SU-DHL-6 (cell line): ENCODE data around the gene SPIB.

Source experiments
- H2AFZ ChIP-seq: fragments of 200-600 bp; sonication (generic); 2 replicates; pipeline ENCODE4 v1.6.1; 2014; ENCODE audit warnings: low read depth, mild to moderate bottlenecking, moderate library complexity, mixed read lengths, antibody characterized with exemption, low read length; ENCODE audit not compliant: severe bottlenecking
- H3F3A ChIP-seq: fragments of 200-600 bp; shearing (Covaris generic); 2 replicates; pipeline ENCODE4 v1.6.0; 2016; ENCODE audit warnings: antibody characterized with exemption, mild to moderate bottlenecking; ENCODE audit not compliant: insufficient read depth
- H3K27ac ChIP-seq: fragments of 200-600 bp; sonication (generic); 2 replicates; pipeline ENCODE4 v1.5.1; 2016; ENCODE audit warnings: low read depth, mild to moderate bottlenecking, low read length, moderate library complexity, mixed read lengths
- H3K27me3 ChIP-seq: fragments of 200-600 bp; sonication (generic), shearing (Covaris generic); 2 replicates; pipeline ENCODE4 v1.6.0; 2014; ENCODE audit warnings: mild to moderate bottlenecking, low read length
- H3K36me3 ChIP-seq: fragments of 200-600 bp; sonication (generic); 2 replicates; pipeline ENCODE4 v1.6.1; 2014; ENCODE audit warnings: mild to moderate bottlenecking, low read length, mixed read lengths
- H3K4me2 ChIP-seq: fragments of 300-600, 200-600 bp; shearing (Covaris generic), sonication (generic); 2 replicates; pipeline ENCODE4 v1.6.0; 2014; ENCODE audit warnings: low read length, low read depth, mild to moderate bottlenecking; ENCODE audit not compliant: poor library complexity, severe bottlenecking
- H3K4me3 ChIP-seq: fragments of 200-600 bp; sonication (generic); 2 replicates; pipeline ENCODE4 v1.5.1; 2014; ENCODE audit warnings: antibody characterized with exemption, low read length, mild to moderate bottlenecking, mixed read lengths; ENCODE audit not compliant: insufficient read depth, poor library complexity, severe bottlenecking
- H3K79me2 ChIP-seq: fragments of 200-600 bp; sonication (generic); 2 replicates; pipeline ENCODE4 v1.6.1; 2014; ENCODE audit warnings: mild to moderate bottlenecking, low read length, moderate library complexity; ENCODE audit not compliant: insufficient read depth
- H3K9ac ChIP-seq: fragments of 200-600 bp; sonication (generic); 2 replicates; pipeline ENCODE4 v1.7.0; 2014; ENCODE audit warnings: mild to moderate bottlenecking, low read length
- H3K9me2 ChIP-seq: fragments of 200-600 bp; sonication (generic); replicated peaks from 2 replicates; pipeline ENCODE4 v1.6.1; 2014; ENCODE audit warnings: low read length; ENCODE audit not compliant: insufficient read depth
- H3K9me3 ChIP-seq: fragments of 200-600 bp; sonication (generic); 2 replicates; pipeline ENCODE4 v1.6.1; 2014; ENCODE audit warnings: low read length, mixed read lengths; ENCODE audit not compliant: insufficient read depth
- H4K20me1 ChIP-seq: fragments of 200-600 bp; sonication (generic); 2 replicates; pipeline ENCODE4 v1.6.1; 2014; ENCODE audit warnings: low read depth, mild to moderate bottlenecking, antibody characterized with exemption, low read length, moderate library complexity, mixed read lengths
- EZH2phosphoT487 ChIP-seq: fragments of 200-600 bp; sonication (generic), shearing (Covaris generic); conservative IDR thresholded peaks from 2 replicates; pipeline ENCODE4 v1.6.1; 2018; ENCODE audit warnings: mild to moderate bottlenecking, antibody characterized with exemption, low read length, moderate library complexity, mixed read lengths
- TF ChIP-seq, protein P1 (sequence below): fragments of 200-600 bp; sonication (generic); IDR thresholded peaks from one replicate; pipeline ENCODE4 v1.5.1; 2017; ENCODE audit warnings: antibody characterized with exemption, mild to moderate bottlenecking, low read length, moderate library complexity; ENCODE audit not compliant: insufficient read depth, poor library complexity, severe bottlenecking

Gene SPIB

DNA sequence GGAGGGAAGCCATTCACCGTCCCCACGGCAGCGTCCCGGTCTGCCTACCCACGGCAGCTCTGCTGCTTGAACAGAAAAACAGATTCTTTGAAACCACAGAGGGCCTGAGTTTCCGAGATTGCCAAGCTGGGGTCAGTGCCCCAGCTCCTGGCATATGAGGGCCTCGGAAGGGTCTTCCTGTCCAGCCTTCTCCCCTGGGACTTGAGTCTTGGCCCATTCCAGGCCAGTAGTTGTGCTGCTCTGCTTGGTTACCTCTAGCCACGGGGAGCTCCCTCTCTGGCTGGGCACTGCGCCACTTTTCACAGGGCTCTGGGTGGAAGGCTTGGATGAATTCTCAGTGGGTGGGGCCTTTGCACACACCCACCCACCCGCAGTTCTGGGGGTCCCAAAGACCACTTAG lies 8.6 kb upstream of the SPIB start:
- Histone ChIP-seq H3K9ac (no peak overlapping the region), H3K4me3 (no peak overlapping the region), H3K4me2 (no peak overlapping the region), H3K27ac (no peak overlapping the region), H3K9me2 (no peaks in the 10 kb centered on the region), H3F3A (peaks cover 17% of the 10 kb centered on the region), H4K20me1 (no peaks in the 10 kb centered on the region), H3K27me3 (no peaks in the 10 kb centered on the region), H2AFZ (no peak overlapping the region), H3K79me2 (no peaks in the 10 kb centered on the region), H3K36me3 (no peaks in the 10 kb centered on the region), H3K9me3 (no peaks in the 10 kb centered on the region)
- TF ChIP-seq, protein P1, sequence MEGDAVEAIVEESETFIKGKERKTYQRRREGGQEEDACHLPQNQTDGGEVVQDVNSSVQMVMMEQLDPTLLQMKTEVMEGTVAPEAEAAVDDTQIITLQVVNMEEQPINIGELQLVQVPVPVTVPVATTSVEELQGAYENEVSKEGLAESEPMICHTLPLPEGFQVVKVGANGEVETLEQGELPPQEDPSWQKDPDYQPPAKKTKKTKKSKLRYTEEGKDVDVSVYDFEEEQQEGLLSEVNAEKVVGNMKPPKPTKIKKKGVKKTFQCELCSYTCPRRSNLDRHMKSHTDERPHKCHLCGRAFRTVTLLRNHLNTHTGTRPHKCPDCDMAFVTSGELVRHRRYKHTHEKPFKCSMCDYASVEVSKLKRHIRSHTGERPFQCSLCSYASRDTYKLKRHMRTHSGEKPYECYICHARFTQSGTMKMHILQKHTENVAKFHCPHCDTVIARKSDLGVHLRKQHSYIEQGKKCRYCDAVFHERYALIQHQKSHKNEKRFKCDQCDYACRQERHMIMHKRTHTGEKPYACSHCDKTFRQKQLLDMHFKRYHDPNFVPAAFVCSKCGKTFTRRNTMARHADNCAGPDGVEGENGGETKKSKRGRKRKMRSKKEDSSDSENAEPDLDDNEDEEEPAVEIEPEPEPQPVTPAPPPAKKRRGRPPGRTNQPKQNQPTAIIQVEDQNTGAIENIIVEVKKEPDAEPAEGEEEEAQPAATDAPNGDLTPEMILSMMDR, result no peak
- no peak for TF ChIP-seq EZH2phosphoT487

DNA sequence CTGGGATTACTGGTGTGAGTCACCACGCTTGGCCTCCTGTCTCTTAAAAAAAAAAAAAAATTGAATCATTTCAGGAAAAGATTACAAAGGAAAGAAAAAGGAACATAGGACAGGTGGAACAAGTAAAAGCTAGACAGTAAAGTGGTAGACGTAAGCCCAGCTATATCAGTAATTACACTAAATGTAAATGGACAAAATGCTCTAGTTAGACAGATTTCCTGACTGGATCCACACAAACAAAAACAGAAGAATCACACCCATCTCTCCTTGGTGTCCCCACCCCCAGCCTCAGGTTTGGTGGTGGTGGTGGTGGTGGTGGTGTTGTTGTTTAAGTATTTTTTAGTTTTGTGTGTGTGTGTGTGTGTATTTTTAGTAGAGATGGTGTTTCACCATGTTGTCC lies 6.3 kb upstream of the SPIB start:
- H3K27ac ChIP-seq, result no peak overlapping the region
- no peak overlapping the region for H3K4me2 ChIP-seq
- TF ChIP-seq, protein P1, result no peak
- TF ChIP-seq EZH2phosphoT487, result no peak
- H3K36me3 ChIP-seq, result no peaks in the 10 kb centered on the region
- no peaks in the 10 kb centered on the region for H4K20me1 ChIP-seq
- H3F3A ChIP-seq, result peaks cover 35% of the 10 kb centered on the region
- no peaks in the 10 kb centered on the region for H3K9me3 ChIP-seq
- H3K27me3 ChIP-seq, result no peaks in the 10 kb centered on the region
- H3K9ac ChIP-seq, result no peak overlapping the region
- H3K4me3 ChIP-seq, result no peak overlapping the region
- no peaks in the 10 kb centered on the region for H3K9me2 ChIP-seq
- no peaks in the 10 kb centered on the region for H3K79me2 ChIP-seq
- no peak overlapping the region for H2AFZ ChIP-seq

DNA sequence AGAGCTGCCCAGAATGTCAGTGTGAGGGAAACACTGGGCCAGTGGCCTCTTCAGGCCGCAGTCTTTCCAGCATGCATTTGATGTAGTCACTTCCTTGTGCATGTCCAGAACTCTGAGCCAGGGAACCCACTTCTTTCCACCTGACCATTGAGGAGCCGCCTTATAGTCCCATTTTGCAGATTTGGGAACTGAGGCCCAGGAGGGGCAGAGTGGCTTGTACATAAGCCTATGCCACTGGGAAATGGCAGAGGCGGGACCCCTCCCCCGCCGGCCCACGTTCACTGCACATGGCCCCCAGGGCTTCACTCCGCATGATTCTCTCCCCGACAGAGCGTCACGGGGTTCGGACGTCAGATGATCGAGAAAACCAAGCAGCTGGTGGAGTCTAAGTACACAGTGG lies 5.6 kb upstream of the SPIB start:
- Histone ChIP-seq H4K20me1 (no peaks in the 10 kb centered on the region), H3K79me2 (no peaks in the 10 kb centered on the region), H3K27me3 (no peaks in the 10 kb centered on the region), H3K36me3 (no peaks in the 10 kb centered on the region), H3K9me2 (no peaks in the 10 kb centered on the region), H3F3A (peaks cover 40% of the 10 kb centered on the region), H3K4me3 (no peak overlapping the region), H3K4me2 (no peak overlapping the region), H3K9me3 (no peaks in the 10 kb centered on the region), H3K9ac (no peak overlapping the region), H2AFZ (no peak overlapping the region), H3K27ac (no peak overlapping the region)
- no peak for TF ChIP-seq EZH2phosphoT487
- TF ChIP-seq, protein P1, result no peak

DNA sequence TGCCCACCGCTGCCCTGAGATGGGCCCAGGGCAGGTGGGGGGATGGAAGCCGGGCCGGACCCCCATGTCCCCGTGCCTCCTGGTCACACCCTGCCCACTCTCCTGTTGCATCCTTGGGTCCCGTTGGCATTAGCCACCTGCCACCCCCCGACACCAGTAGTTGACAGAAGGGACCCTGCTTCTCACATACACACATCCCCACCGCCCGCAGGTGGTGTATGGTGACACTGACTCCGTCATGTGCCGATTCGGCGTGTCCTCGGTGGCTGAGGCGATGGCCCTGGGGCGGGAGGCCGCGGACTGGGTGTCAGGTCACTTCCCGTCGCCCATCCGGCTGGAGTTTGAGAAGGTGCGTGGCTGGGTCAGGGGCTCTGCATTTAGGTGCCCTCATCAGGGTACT lies 5.2 kb upstream of the SPIB start:
- Histone ChIP-seq H3K27me3 (no peaks in the 10 kb centered on the region), H2AFZ (no peak overlapping the region), H3K36me3 (no peaks in the 10 kb centered on the region), H3K9me2 (no peaks in the 10 kb centered on the region), H3K4me3 (no peak overlapping the region), H4K20me1 (no peaks in the 10 kb centered on the region), H3K9me3 (no peaks in the 10 kb centered on the region), H3K79me2 (no peaks in the 10 kb centered on the region), H3K9ac (no peak overlapping the region), H3F3A (peaks cover 44% of the 10 kb centered on the region), H3K4me2 (no peak overlapping the region), H3K27ac (no peak overlapping the region)
- TF ChIP-seq, protein P1, result no peak
- no peak for TF ChIP-seq EZH2phosphoT487
